Activated CD8-positive, alpha-beta memory T cell treated with anti-CD3 and anti-CD28 coated beads, Interleukin-2, amount 10 ng/mL, durations not matched to agents 7 days and 5 days (primary cell): ENCODE measurements around the gene C9orf152. TPM values are rescaled to one million over a fixed set of nuclear protein-coding genes. Genes with fewer than 3 reads are reported as not detected.

Source experiments
- ATAC-seq: fragments of 150-1000 bp; cut with Tn5 transposase; one replicate; pipeline ENCODE4 v1.10.0; 2021; ENCODE audit warnings: moderate library complexity
- CTCF ChIA-PET: fragments of 350-600 bp; sonication (Branson Sonifier 250); formaldehyde crosslinking; loops from one replicate; lab custom pipeline; 2021; ENCODE audit warnings: antibody characterized with exemption; lab: Charles Lee
- DNase-seq: peaks from one replicate; pipeline ENCODE4 v3.0.0-alpha.2; 2020
- H3K27ac Mint-ChIP-seq: one replicate; pipeline ENCODE4 v1.8.0; 2021; ENCODE audit warnings: mild to moderate bottlenecking, mixed read lengths
- H3K27me3 Mint-ChIP-seq: one replicate; pipeline ENCODE4 v1.8.0; 2021; ENCODE audit warnings: mixed read lengths
- H3K36me3 Mint-ChIP-seq: one replicate; pipeline ENCODE4 v1.8.0; 2021; ENCODE audit warnings: mild to moderate bottlenecking, mixed read lengths
- H3K4me1 Mint-ChIP-seq: one replicate; pipeline ENCODE4 v1.8.0; 2021; ENCODE audit warnings: mixed read lengths
- H3K4me3 Mint-ChIP-seq: one replicate; pipeline ENCODE4 v1.8.0; 2021; ENCODE audit warnings: mild to moderate bottlenecking, moderate library complexity, mixed read lengths
- H3K9me3 Mint-ChIP-seq: one replicate; pipeline ENCODE4 v1.8.0; 2022; ENCODE audit warnings: low read depth, mixed read lengths
- total RNA-seq, 2 experiments: library from RNA; stranded (reverse); gene quantifications; one replicate each; pipeline ENCODE4 v1.2.3, GENCODE V29; 2021

C9orf152 gene
- total RNA-seq, 2 experiments from 2014 or later: not detected

GRCh38 chr9:110244616-110245015, 36.7 kb upstream of the C9orf152 start:
- CTCF ChIA-PET: no interaction called here
- ATAC-seq (no peak), DNase-seq (no peak)
- Mint-ChIP-seq H3K9me3 (no peaks in the 10 kb centered on the region), H3K36me3 (peaks cover 43% of the 10 kb centered on the region), H3K27ac (no peak overlapping the region), H3K4me3 (no peak overlapping the region), H3K4me1 (peaks cover 4% of the 10 kb centered on the region), H3K27me3 (no peaks in the 10 kb centered on the region)

DNA sequence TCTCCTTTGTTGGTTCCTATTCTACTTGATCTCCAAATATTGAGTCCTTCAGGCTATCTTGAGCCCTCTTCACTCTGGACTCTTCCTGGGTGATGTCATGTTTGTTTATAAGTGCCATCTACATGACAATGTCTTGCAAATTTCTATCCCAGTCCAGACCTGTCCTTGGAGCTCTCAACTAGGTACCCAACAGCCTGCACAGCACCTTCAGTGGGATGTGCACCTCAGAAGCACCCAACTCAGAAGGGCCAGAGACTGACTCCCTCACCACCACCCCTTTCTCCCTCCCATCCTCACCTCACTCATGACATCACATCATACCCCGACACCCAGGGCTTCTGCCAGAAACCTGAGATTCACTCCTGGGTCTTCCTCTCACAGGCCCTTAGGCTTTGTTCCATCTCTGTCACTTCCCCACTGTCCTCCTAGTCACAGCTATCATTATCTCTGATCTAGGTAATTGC, 33.9 kb upstream of the C9orf152 start:
- Mint-ChIP-seq H3K27me3 (no peaks in the 10 kb centered on the region), H3K27ac (no peak overlapping the region), H3K36me3 (peaks cover 26% of the 10 kb centered on the region), H3K4me1 (no peaks in the 10 kb centered on the region), H3K9me3 (no peaks in the 10 kb centered on the region), H3K4me3 (no peak overlapping the region)
- CTCF ChIA-PET: interaction anchor here (0.6 kb wide), 1 partner anchor 23 kb away, joined by 3 read pairs; no protein-coding TSS in a partner anchor
- ATAC-seq (peak; percentile 27), DNase-seq (no peak)

- Mint-ChIP-seq H3K27ac (no peak overlapping the region), H3K36me3 (peaks cover 23% of the 10 kb centered on the region), H3K4me1 (no peaks in the 10 kb centered on the region), H3K4me3 (no peak overlapping the region), H3K9me3 (peaks cover 2% of the 10 kb centered on the region), H3K27me3 (no peaks in the 10 kb centered on the region)
- ATAC-seq (no peak), DNase-seq (no peak)
- CTCF ChIA-PET: interaction anchor here (0.6 kb wide), 1 partner anchor 23 kb away, joined by 3 read pairs; no protein-coding TSS in a partner anchor
These were observed 33.4 kb upstream of the C9orf152 start for GRCh38 chr9:110241260-110241857.

- Mint-ChIP-seq H3K27ac (no peak overlapping the region), H3K4me1 (no peaks in the 10 kb centered on the region), H3K9me3 (peaks cover 3% of the 10 kb centered on the region), H3K36me3 (peaks cover 17% of the 10 kb centered on the region), H3K27me3 (no peaks in the 10 kb centered on the region), H3K4me3 (no peak overlapping the region)
- ATAC-seq: no peak
- CTCF ChIA-PET: no interaction called here
- no peak for DNase-seq
These were observed 32.2 kb upstream of the C9orf152 start for GRCh38 chr9:110240198-110240597.

GRCh38 chr9:110228321-110228720, 20.4 kb upstream of the C9orf152 start:
- no peak for ATAC-seq
- CTCF ChIA-PET: interaction anchor here (1.6 kb wide), 1 partner anchor 9 kb away, joined by 3 read pairs; no protein-coding TSS in a partner anchor
- H3K27me3 Mint-ChIP-seq: peaks cover 27% of the 10 kb centered on the region
- no peaks in the 10 kb centered on the region for H3K36me3 Mint-ChIP-seq
- no peaks in the 10 kb centered on the region for H3K9me3 Mint-ChIP-seq
- DNase-seq: no peak
- H3K4me1 Mint-ChIP-seq: no peaks in the 10 kb centered on the region
- H3K4me3 Mint-ChIP-seq: no peak overlapping the region
- no peak overlapping the region for H3K27ac Mint-ChIP-seq

DNA sequence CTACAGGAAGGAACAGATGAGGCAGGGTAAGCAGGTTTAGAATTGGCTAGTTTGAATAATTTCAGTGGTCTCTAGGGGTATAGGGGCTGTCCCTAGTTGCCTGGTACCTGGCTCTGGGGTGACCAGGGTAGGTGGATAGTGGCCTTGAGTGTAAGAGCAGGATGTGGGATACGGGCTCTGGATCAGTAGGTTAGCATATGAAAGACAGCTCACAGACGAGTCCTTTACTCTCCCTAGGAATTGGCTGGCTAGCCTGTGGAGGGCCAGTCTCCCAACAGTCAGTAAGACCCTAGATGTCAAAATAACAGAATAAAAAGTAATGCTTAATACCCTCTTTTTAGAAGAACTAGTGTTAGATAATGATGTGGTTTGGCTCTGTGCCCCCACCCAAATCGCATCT, 16.6 kb upstream of the C9orf152 start:
- Mint-ChIP-seq H3K4me1 (no peaks in the 10 kb centered on the region), H3K4me3 (no peak overlapping the region), H3K36me3 (no peaks in the 10 kb centered on the region), H3K27ac (no peak overlapping the region), H3K9me3 (no peaks in the 10 kb centered on the region), H3K27me3 (peaks cover 29% of the 10 kb centered on the region)
- CTCF ChIA-PET: no interaction called here
- ATAC-seq: no peak
- DNase-seq: no peak

DNA sequence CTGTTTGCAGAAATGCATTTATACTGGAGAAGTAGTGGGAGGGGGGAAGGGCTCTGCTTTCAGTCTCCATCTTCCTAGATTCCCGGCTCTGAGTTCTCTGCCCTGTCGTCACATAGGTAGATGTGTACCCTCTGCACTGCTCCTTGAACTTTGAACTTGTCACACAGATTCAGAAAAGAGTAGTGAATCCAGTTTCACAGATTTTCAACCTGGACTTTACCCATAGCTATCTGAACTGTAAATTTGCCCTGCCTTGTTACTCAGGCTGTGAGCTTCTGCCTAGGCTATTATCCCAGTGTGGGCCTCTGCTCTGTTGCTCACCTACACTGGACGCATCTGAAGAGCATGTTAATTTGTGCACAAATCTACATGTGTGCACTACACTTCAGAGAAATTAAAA, 12.8 kb upstream of the C9orf152 start:
- no peak for DNase-seq
- CTCF ChIA-PET: no interaction called here
- Mint-ChIP-seq H3K4me1 (peaks cover 2% of the 10 kb centered on the region), H3K4me3 (no peak overlapping the region), H3K27ac (no peak overlapping the region), H3K27me3 (peaks cover 46% of the 10 kb centered on the region), H3K9me3 (no peaks in the 10 kb centered on the region), H3K36me3 (no peaks in the 10 kb centered on the region)
- no peak for ATAC-seq

GRCh38 chr9:110217656-110218099, 9.7 kb upstream of the C9orf152 start:
- Mint-ChIP-seq H3K4me3 (no peak overlapping the region), H3K27ac (no peak overlapping the region), H3K36me3 (no peaks in the 10 kb centered on the region), H3K4me1 (peaks cover 9% of the 10 kb centered on the region), H3K27me3 (peaks cover 37% of the 10 kb centered on the region), H3K9me3 (no peaks in the 10 kb centered on the region)
- ATAC-seq (no peak), DNase-seq (no peak)
- CTCF ChIA-PET: interaction anchor here (0.6 to 3.2 kb wide), 9 partner anchors 12 to 891 kb away, joined by 3 to 25 read pairs (median 4); no protein-coding TSS in a partner anchor

- H3K27me3 Mint-ChIP-seq: peaks cover 34% of the 10 kb centered on the region
- H3K9me3 Mint-ChIP-seq: no peaks in the 10 kb centered on the region
- CTCF ChIA-PET: interaction anchor here (1.2 to 1.5 kb wide), 2 partner anchors 31 to 311 kb away, joined by 3 to 5 read pairs; no protein-coding TSS in a partner anchor
- ATAC-seq: no peak
- no peaks in the 10 kb centered on the region for H3K36me3 Mint-ChIP-seq
- no peak overlapping the region for H3K4me3 Mint-ChIP-seq
- H3K27ac Mint-ChIP-seq: no peak overlapping the region
- H3K4me1 Mint-ChIP-seq: peaks cover 9% of the 10 kb centered on the region
- no peak for DNase-seq
These were observed 6.8 kb upstream of the C9orf152 start for GRCh38 chr9:110214586-110215355.

DNA sequence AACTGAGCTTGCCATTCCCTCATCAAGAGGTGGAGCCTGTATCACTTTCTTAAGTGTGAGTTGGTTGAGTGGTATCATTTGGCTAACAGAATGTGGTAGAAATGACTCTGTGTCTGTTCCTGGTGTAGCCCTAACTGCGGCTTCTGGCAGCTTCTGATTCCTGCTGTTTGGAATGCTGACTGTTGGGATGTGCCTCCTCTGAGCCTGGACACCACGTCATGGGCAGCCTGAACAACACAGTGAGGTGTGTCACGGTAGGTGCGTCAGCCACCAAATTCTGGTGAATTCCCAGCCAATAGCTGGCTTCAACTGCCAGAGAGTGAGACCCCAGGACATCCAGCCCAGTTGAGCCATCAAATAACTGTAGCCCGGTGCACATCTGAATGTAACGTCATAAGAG, 6.1 kb upstream of the C9orf152 start:
- CTCF ChIA-PET: interaction anchor here (1.2 to 1.5 kb wide), 2 partner anchors 31 to 310 kb away, joined by 3 to 5 read pairs; no protein-coding TSS in a partner anchor
- DNase-seq (no peak), ATAC-seq (no peak)
- Mint-ChIP-seq H3K36me3 (no peaks in the 10 kb centered on the region), H3K4me1 (peaks cover 9% of the 10 kb centered on the region), H3K27ac (no peak overlapping the region), H3K4me3 (no peak overlapping the region), H3K27me3 (peaks cover 30% of the 10 kb centered on the region), H3K9me3 (no peaks in the 10 kb centered on the region)

- H3K27ac Mint-ChIP-seq: no peak overlapping the region
- no peaks in the 10 kb centered on the region for H3K36me3 Mint-ChIP-seq
- peaks cover 9% of the 10 kb centered on the region for H3K4me1 Mint-ChIP-seq
- ATAC-seq (no peak), DNase-seq (no peak)
- no peaks in the 10 kb centered on the region for H3K9me3 Mint-ChIP-seq
- CTCF ChIA-PET: no interaction called here
- H3K27me3 Mint-ChIP-seq: peaks cover 28% of the 10 kb centered on the region
- H3K4me3 Mint-ChIP-seq: no peak overlapping the region
These were observed 5.6 kb upstream of the C9orf152 start for GRCh38 chr9:110213413-110214044.

DNA sequence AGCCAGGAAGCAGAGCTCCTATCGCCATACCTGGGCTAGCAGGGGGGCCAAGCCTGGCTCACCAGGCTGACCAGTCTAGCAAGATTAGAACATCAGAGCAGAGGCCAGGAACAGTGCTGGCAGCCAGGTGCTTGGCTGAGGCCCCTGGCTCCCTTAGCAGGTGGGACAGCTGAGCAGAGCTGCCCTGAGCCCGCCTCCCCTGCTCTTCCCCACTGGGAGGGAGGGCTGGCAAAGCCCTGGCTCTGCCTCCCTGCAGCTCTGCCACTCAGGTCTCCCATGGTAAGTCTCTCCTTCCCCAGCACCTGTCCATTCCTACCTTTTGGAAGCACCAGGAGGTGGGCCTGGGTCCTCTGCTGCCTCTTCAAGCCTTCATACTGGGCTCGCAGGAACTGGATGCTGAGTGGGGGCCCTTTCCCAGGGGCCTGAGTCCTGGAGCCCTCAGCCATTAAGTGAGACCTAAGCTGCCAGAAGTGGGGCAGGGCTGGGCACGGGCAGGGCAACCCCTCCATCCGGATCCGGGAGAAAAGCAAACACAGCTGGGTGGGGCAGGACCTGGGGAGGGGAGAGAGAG, 803 bp downstream of the C9orf152 start:
- H3K4me1 Mint-ChIP-seq: no peaks in the 10 kb centered on the region
- no peak overlapping the region for H3K27ac Mint-ChIP-seq
- H3K4me3 Mint-ChIP-seq: no peak overlapping the region
- CTCF ChIA-PET: no interaction called here
- ATAC-seq (no peak), DNase-seq (no peak)
- H3K9me3 Mint-ChIP-seq: no peaks in the 10 kb centered on the region
- no peaks in the 10 kb centered on the region for H3K36me3 Mint-ChIP-seq
- peaks cover 20% of the 10 kb centered on the region for H3K27me3 Mint-ChIP-seq

- ATAC-seq (no peak), DNase-seq (no peak)
- Mint-ChIP-seq H3K9me3 (no peaks in the 10 kb centered on the region), H3K4me1 (no peaks in the 10 kb centered on the region), H3K4me3 (no peak overlapping the region), H3K36me3 (no peaks in the 10 kb centered on the region), H3K27me3 (peaks cover 20% of the 10 kb centered on the region), H3K27ac (no peak overlapping the region)
- CTCF ChIA-PET: interaction anchor here (1.7 kb wide), 1 partner anchor 12 kb away, joined by 5 read pairs; no protein-coding TSS in a partner anchor
These were observed 1.6 kb downstream of the C9orf152 start for GRCh38 chr9:110206389-110206788.
